Ureter (tissue), 1 donor: Measurements from ENCODE around the gene KCNQ1. TPM values are rescaled to one million over a fixed set of nuclear protein-coding genes. Genes with fewer than 3 reads are reported as not detected.

Experiments
- DNase-seq: peaks from one replicate; pipeline ENCODE4 v3.0.0-alpha.2; 2020; ENCODE audit warnings: low spot score
- total RNA-seq: library from RNA; stranded (reverse); gene quantifications from one replicate; pipeline ENCODE4 v1.2.4, GENCODE V29; 2023
- donor health status: DM: yes; HTN: yes; CAD: no.

Gene KCNQ1
- total RNA-seq, 1 donor from 2014 or later, result 63.0 TPM

GRCh38 chr11:2849994-2850770 lies 405.4 kb downstream of the KCNQ1 start:
- DNase-seq, result no peak

GRCh38 chr11:2853401-2853800 lies 408.6 kb downstream of the KCNQ1 start:
- DNase-seq, result no peak

GRCh38 chr11:2853997-2854560 lies 409.3 kb downstream of the KCNQ1 start:
- no peak for DNase-seq

- DNase-seq, result no peak
Observed at GRCh38 chr11:2855162-2855561, 410.4 kb downstream of the KCNQ1 start.

GRCh38 chr11:2857276-2857675 lies 412.5 kb downstream of the KCNQ1 start:
- no peak for DNase-seq

GRCh38 chr11:2857918-2858317 lies 413.1 kb downstream of the KCNQ1 start:
- no peak for DNase-seq

GRCh38 chr11:2858995-2859698 lies 414.3 kb downstream of the KCNQ1 start:
- DNase-seq, result no peak

- no peak for DNase-seq
Observed at GRCh38 chr11:2859699-2860037, 414.9 kb downstream of the KCNQ1 start.

GRCh38 chr11:2860636-2861035 lies 415.8 kb downstream of the KCNQ1 start:
- no peak for DNase-seq

GRCh38 chr11:2862395-2863275 lies 417.8 kb downstream of the KCNQ1 start:
- no peak for DNase-seq

GRCh38 chr11:2863276-2863618 lies 418.4 kb downstream of the KCNQ1 start:
- no peak for DNase-seq

GRCh38 chr11:2864901-2865300 lies 420.1 kb downstream of the KCNQ1 start:
- no peak for DNase-seq

GRCh38 chr11:2865922-2866577 lies 421.2 kb downstream of the KCNQ1 start:
- no peak for DNase-seq

GRCh38 chr11:2867142-2867541 lies 422.3 kb downstream of the KCNQ1 start:
- DNase-seq, result no peak

- DNase-seq, result no peak
Observed at GRCh38 chr11:2867722-2868505, 423.1 kb downstream of the KCNQ1 start.

- no peak for DNase-seq
Observed at GRCh38 chr11:2868506-2869133, 423.8 kb downstream of the KCNQ1 start.

- no peak for DNase-seq
Observed at GRCh38 chr11:2869134-2869526, 424.3 kb downstream of the KCNQ1 start.

GRCh38 chr11:2869561-2870427 lies 425.0 kb downstream of the KCNQ1 start:
- no peak for DNase-seq

- no peak for DNase-seq
Observed at GRCh38 chr11:2870460-2870859, 425.7 kb downstream of the KCNQ1 start.
